HS-5 (cell line): ENCODE data around the gene NKD1.
"Not testable (repeated sequence)": the region's sequence is repeated elsewhere in the genome, so short reads cannot be mapped to it uniquely, and the experiment has no call there.

Experiments used
- DNase-seq: peaks from one replicate; pipeline ENCODE4 v3.0.0-alpha.2; 2012; ENCODE audit warnings: low read depth

Gene NKD1

GRCh38 chr16:50578137-50578536, 29.9 kb downstream of the NKD1 start:
- no peak for DNase-seq

- DNase-seq, result not testable (repeated sequence)
Measured at GRCh38 chr16:50579373-50579772, 31.2 kb downstream of the NKD1 start.

GRCh38 chr16:50580180-50580798, 32.1 kb downstream of the NKD1 start:
- no peak for DNase-seq

GRCh38 chr16:50581845-50582244, 33.6 kb downstream of the NKD1 start:
- DNase-seq, result no peak

- DNase-seq, result no peak
Measured at GRCh38 chr16:50583211-50583610, 35.0 kb downstream of the NKD1 start.

- no peak for DNase-seq
Measured at GRCh38 chr16:50584033-50584722, 36.0 kb downstream of the NKD1 start.

- DNase-seq, result no peak
Measured at GRCh38 chr16:50585331-50585776, 37.2 kb downstream of the NKD1 start.

- no peak for DNase-seq
Measured at GRCh38 chr16:50587543-50587942, 39.3 kb downstream of the NKD1 start.

- no peak for DNase-seq
Measured at GRCh38 chr16:50588276-50588675, 40.1 kb downstream of the NKD1 start.

- DNase-seq, result no peak
Measured at GRCh38 chr16:50591209-50591608, 43.0 kb downstream of the NKD1 start.

- no peak for DNase-seq
Measured at GRCh38 chr16:50591800-50592771, 43.9 kb downstream of the NKD1 start.

- no peak for DNase-seq
Measured at GRCh38 chr16:50592996-50593395, 44.8 kb downstream of the NKD1 start.

- no peak for DNase-seq
Measured at GRCh38 chr16:50593410-50594150, 45.4 kb downstream of the NKD1 start.

GRCh38 chr16:50594308-50595260, 46.4 kb downstream of the NKD1 start:
- no peak for DNase-seq

- no peak for DNase-seq
Measured at GRCh38 chr16:50595859-50596258, 47.7 kb downstream of the NKD1 start.

- no peak for DNase-seq
Measured at GRCh38 chr16:50596762-50597450, 48.7 kb downstream of the NKD1 start.

- no peak for DNase-seq
Measured at GRCh38 chr16:50597563-50598255, 49.5 kb downstream of the NKD1 start.

GRCh38 chr16:50598256-50598894, 50.2 kb downstream of the NKD1 start:
- DNase-seq, result no peak

GRCh38 chr16:50598936-50599361, 50.8 kb downstream of the NKD1 start:
- DNase-seq, result no peak
